Measurements from ENCODE around the gene TUBB8B. TPM values are rescaled to one million over a fixed set of nuclear protein-coding genes. Genes with fewer than 3 reads are reported as not detected.
"Not testable (repeated sequence)": the region's sequence is repeated elsewhere in the genome, so short reads cannot be mapped to it uniquely, and the experiment has no call there.

TUBB8B gene
- total RNA-seq, 1 experiment from 2014 or later = 1.0 TPM

DNA sequence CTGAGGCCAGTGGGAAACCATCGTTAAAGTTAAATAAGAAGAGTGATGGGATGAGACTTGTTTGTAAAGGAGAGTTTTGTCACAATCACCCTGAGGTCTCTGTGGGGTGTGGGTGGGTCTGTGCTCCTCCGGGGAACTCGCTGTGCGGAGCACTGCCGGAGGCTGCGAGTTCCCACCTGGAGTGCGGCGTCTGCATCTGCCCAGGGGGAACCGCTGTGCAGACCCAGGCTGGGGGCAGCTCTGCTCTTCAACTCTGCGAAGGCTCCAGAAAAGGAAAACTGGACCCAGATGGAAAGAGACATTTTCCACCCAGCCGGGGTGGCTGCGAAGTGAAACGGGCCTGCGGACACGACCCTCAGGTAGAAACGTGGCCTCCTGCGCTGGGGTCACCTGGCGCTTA, 46.2 kb upstream of the TUBB8B start:
- not testable (repeated sequence) for H3K27ac ChIP-seq (ENCODE audit: insufficient read length, low read depth, low read length); H3K23ac ChIP-seq (ENCODE audit: insufficient read length, low read depth, low read length); DNase-seq; H2BK5ac ChIP-seq (ENCODE audit: insufficient read length, low read length); H3K27me3 Mint-ChIP-seq (ENCODE audit: low read depth); H3K79me1 ChIP-seq (ENCODE audit: insufficient read depth, low read depth, low read length, poor library complexity, severe bottlenecking); H3K4me3 Mint-ChIP-seq; H3K27ac Mint-ChIP-seq; H3K79me2 ChIP-seq (ENCODE audit: insufficient read depth, low read length); H2BK12ac ChIP-seq (ENCODE audit: insufficient read length, low read depth, low read length); H4K20me1 ChIP-seq (ENCODE audit: control insufficient read depth, insufficient read depth, insufficient read length); H3K9ac ChIP-seq (ENCODE audit: extremely low read depth, insufficient read length, low read length); H4K8ac ChIP-seq (replicated peaks; ENCODE audit: insufficient read length, low read depth, low read length); H3K4me2 ChIP-seq (ENCODE audit: insufficient read depth, insufficient read length, low read length); H3K14ac ChIP-seq (ENCODE audit: insufficient read depth, low read length); H3K4me1 ChIP-seq (ENCODE audit: insufficient read depth, low read length); H2BK15ac ChIP-seq (ENCODE audit: low read depth, low read length); H4K5ac ChIP-seq (ENCODE audit: insufficient read length, low read depth, low read length); H3K56ac ChIP-seq (ENCODE audit: insufficient read length, low read depth, low read length); H3K18ac ChIP-seq (ENCODE audit: insufficient read length, low read depth, low read length); H3T11ph ChIP-seq (ENCODE audit: low read length); H3K27me3 ChIP-seq (ENCODE audit: insufficient read depth, low read length); H2BK20ac ChIP-seq (ENCODE audit: low read depth, low read length, poor library complexity, severe bottlenecking); H4K91ac ChIP-seq (ENCODE audit: insufficient read length, low read depth, low read length); H3K4me1 Mint-ChIP-seq; H2AK5ac ChIP-seq (ENCODE audit: insufficient read length, low read length); H3K4ac ChIP-seq (ENCODE audit: low read depth, low read length); H3K23me2 ChIP-seq (ENCODE audit: insufficient read length, low read depth, low read length, poor library complexity, severe bottlenecking); H2BK120ac ChIP-seq (ENCODE audit: low read depth, low read length, poor library complexity, severe bottlenecking); H2AFZ ChIP-seq (ENCODE audit: low read length)
- Mint-ChIP-seq H3K36me3 (ENCODE audit: insufficient read depth in 1 of 3, low read depth in 3 of 3) (peaks cover 10 to 15% (median 12%) of the 10 kb centered on the region in 3 experiments), H3K9me3 (peaks cover 64 to 79% of the 10 kb centered on the region in 2 experiments)
- peaks cover 12% of the 10 kb centered on the region for H3K9me3 ChIP-seq (ENCODE audit: control insufficient read depth, low read depth, low read length)
- no CpG with 5 or more reads among the region's 18 CpGs for WGBS (ENCODE audit: extremely low coverage, insufficient read length, low lambda C conversion rate)

- H3K79me2 ChIP-seq (ENCODE audit: insufficient read depth, low read length); H3K9me3 ChIP-seq (ENCODE audit: control insufficient read depth, low read depth, low read length); H2BK5ac ChIP-seq (ENCODE audit: insufficient read length, low read length); H3K27ac Mint-ChIP-seq; H4K8ac ChIP-seq (replicated peaks; ENCODE audit: insufficient read length, low read depth, low read length); H3K27me3 ChIP-seq (ENCODE audit: insufficient read depth, low read length); H3K4ac ChIP-seq (ENCODE audit: low read depth, low read length); DNase-seq; H3K27me3 Mint-ChIP-seq (ENCODE audit: low read depth); H3K27ac ChIP-seq (ENCODE audit: insufficient read length, low read depth, low read length); H4K20me1 ChIP-seq (ENCODE audit: control insufficient read depth, insufficient read depth, insufficient read length); H3K23me2 ChIP-seq (ENCODE audit: insufficient read length, low read depth, low read length, poor library complexity, severe bottlenecking); H2BK12ac ChIP-seq (ENCODE audit: insufficient read length, low read depth, low read length); H2AFZ ChIP-seq (ENCODE audit: low read length); H3K4me2 ChIP-seq (ENCODE audit: insufficient read depth, insufficient read length, low read length); H3K23ac ChIP-seq (ENCODE audit: insufficient read length, low read depth, low read length); H4K5ac ChIP-seq (ENCODE audit: insufficient read length, low read depth, low read length); H3K4me1 ChIP-seq (ENCODE audit: insufficient read depth, low read length); H3K79me1 ChIP-seq (ENCODE audit: insufficient read depth, low read depth, low read length, poor library complexity, severe bottlenecking); H3K9ac ChIP-seq (ENCODE audit: extremely low read depth, insufficient read length, low read length); H4K91ac ChIP-seq (ENCODE audit: insufficient read length, low read depth, low read length); H3K14ac ChIP-seq (ENCODE audit: insufficient read depth, low read length); H2AK5ac ChIP-seq (ENCODE audit: insufficient read length, low read length); H2BK20ac ChIP-seq (ENCODE audit: low read depth, low read length, poor library complexity, severe bottlenecking); H3K4me3 Mint-ChIP-seq; H3K18ac ChIP-seq (ENCODE audit: insufficient read length, low read depth, low read length); H3T11ph ChIP-seq (ENCODE audit: low read length); H3K56ac ChIP-seq (ENCODE audit: insufficient read length, low read depth, low read length); H2BK15ac ChIP-seq (ENCODE audit: low read depth, low read length); H3K4me1 Mint-ChIP-seq; H2BK120ac ChIP-seq (ENCODE audit: low read depth, low read length, poor library complexity, severe bottlenecking): not testable (repeated sequence)
- WGBS (ENCODE audit: extremely low coverage, insufficient read length, low lambda C conversion rate) = no CpG with 5 or more reads among the region's 6 CpGs
- peaks cover 57 to 71% of the 10 kb centered on the region in 2 experiments for H3K9me3 Mint-ChIP-seq
- peaks cover 8 to 13% (median 10%) of the 10 kb centered on the region in 3 experiments for H3K36me3 Mint-ChIP-seq (ENCODE audit: insufficient read depth in 1 of 3, low read depth in 3 of 3)
Measured at GRCh38 chr18:93897-94408, 44.5 kb upstream of the TUBB8B start.

All from H9 (cell line).